NCI-H2029 (cell line): ENCODE data around the gene RPL32.
"Not testable (repeated sequence)": the region's sequence is repeated elsewhere in the genome, so short reads cannot be mapped to it uniquely, and the experiment has no call there.

Experiments
- DNase-seq: peaks from one replicate; lab custom pipeline; 2025; lab: John Stamatoyannopoulos, UW

RPL32 gene

DNA sequence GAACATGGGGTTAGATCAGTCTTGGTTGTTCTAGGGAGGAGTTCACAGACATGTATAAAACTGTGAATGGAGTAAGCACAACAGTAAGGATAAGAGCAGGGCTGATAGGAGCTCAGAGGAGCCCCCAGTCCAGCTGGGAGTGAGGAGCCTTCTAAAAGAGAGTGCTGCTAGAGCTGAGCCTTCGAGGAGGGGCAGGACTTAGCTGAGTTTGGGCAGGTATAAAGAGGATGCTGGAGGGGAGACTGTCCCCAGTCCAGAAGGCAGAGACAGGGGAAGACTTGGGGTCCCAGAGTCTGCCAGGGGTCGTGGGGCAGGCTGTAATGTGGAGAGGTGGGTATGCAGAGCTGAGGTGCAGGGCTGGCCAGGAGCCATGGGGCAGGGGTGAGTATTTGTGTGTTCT is 32.8 kb downstream of the RPL32 start:
- DNase-seq = no peak

DNA sequence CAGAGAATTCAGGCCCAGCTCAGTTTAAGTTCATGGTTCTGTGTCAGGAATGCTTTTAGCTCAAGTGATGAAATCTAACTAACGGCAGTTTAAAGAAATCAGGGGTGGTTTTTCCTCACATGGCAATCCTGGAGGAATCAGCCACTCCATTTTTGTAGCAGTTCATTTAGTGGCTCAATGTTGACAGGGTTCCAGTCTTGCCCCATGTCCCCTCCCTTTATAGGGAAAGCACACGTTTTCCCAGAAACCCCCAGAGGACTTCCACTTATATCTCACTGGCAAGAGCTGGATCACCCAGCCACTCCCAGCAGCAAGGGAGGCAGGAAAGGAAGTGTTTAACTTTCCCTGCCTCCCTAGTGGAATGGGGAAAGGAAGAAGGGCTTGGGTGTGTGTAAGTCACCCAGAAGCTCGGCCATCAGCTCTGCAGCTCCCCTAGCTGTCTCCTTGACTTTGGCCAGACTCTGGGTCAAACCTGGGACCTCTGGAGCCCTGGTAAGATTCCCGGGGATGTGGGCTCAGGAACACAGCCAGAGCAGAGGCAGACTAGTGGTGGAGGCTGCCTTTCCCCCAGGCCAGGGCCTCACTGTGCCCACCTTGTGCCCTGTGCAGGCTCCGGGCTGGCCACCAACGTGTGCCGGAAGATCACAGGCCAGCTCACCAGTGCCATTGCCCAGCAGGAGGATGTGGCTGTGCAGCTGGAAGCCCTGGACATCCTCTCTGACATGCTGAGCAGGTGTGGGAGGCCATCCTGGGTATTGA is 33.6 kb downstream of the RPL32 start:
- DNase-seq = no peak

DNA sequence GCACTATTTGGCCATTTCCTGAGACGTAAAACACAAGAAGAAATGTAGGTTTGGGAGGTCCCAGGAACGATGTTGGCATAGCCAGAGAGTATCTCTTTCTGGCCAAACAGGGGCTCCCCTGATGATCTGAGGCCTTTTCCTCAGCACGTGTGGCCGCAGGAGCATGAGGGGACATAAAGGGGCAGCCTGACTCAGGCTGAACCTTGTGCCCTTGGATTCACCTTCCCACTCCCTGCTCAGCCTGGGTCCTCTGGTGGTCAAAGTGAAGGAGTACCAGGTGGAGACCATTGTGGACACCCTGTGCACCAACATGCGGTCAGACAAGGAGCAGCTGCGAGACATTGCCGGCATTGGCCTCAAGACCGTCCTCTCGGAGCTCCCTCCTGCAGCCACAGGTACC is 34.3 kb downstream of the RPL32 start:
- DNase-seq = no peak

DNA sequence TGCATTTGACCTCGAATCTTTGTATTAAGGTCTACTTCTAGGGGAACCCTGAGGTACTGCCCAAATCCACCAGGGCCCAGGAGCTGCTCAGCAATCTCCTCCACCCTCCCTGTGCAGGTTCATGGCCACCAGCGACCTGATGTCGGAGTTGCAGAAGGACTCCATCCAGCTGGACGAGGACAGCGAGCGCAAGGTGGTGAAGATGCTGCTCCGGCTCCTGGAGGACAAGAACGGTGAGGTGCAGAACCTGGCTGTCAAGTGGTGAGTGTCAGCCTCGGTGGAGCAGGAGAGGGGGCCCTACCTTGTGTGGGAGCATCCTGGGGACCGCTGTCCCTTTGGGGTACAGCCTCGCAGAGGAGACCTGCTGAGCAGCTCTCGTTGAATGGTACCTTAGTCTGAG is 38.0 kb downstream of the RPL32 start:
- DNase-seq = no peak

DNA sequence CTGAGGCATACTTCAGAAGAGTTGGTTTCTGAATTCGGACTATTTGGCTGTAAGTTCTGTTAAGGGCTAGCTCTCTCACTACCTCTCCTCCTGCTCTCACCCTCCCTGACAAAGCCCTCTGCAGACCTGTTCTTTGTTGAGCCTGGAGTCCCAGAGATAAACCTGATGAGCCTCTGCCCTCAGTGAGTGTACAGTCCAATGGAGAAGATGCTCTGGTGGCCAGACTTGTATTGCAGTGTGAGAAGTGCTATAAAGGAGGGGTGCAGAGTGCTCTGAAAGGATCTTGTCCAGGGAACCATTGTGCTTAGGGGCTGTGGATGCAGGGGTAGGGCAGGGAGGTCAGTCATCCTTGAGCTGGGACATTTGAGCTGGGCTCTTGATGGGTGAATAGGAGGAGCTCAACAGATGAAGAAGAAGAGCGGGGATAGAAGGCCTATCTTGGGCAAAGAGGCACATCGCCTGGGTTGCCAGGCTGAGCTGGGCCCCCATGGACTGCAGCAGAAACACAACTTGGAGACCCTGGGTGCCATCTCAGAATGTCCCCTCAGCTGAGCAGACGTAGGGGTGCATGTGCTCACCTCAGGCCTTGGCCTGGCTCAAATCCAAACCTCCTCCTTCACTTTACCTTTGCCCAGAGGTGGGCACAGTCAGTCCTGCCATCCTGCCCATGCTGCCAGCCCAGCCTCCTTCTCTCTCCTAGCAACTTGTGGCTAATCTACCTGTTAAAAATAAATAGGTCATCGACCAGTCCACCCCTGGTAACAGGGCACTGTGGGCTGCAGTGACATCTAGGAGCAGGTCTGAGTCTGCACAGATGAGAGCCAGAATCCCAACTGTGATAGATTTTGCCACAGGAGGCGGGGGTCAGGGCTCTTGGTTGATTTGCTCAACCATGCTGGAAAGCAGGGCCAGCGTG is 41.6 kb downstream of the RPL32 start:
- no peak for DNase-seq

DNA sequence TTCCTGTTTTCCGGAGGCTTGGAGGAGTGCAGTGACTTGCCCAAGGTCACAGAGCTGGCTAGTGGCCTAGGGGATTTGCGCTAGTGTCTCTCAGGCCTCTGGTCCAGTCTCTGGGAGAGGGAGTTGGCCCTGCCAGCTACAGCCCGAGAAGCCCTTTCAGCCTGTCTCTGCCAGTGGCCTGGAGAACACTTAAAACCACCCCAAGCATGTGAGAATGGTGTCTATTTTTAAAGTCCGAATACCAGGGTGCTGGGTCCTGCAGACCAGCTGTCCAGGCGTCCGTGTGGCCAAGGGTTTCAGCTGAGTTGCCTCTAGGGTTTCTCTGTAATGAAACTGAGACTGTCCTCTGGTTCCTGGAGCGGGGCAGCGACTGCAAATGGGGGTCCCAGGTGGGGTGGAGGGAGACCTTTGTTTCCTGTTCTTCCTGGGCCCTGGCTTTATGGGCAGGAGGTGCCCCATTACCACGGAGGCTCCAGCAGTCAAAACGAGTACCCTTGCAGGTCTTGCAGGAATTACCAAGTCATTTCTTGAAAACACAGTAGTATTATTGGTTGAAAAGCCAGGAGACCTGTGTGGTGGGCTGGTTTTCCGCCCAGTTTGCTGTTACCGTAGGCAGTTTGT is 42.7 kb downstream of the RPL32 start:
- DNase-seq = no peak

DNA sequence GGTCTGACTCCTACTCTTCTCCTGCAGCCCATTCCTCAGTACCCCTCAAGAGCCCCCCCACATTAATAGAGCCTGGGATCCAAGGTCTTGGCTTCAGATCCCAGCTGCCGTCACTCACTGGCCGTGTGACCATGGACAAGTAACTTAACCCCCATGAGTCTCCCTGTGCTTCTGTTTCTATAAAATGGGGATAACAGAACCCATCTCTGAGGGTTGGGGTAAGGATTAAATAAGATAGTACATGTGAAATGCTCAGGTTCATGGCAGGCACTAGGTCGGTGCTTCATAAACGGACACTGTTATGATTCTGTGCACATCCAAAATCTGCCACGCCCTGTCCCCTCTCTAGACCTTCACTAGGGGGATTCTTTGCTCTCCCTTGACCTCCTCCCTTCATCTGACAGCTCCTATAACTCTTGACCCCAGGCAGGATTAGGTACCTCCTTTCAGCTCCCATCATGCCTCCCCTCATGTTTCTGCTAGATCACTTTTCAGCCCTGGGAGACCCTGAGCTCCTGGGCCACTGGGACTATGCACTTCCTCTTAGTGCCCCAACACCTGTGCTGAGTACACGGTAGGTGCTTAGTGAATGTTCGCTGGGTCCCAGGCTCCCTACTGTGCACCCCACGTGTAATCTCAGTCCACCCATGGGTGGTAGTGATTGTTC is 43.3 kb downstream of the RPL32 start:
- DNase-seq = no peak

DNA sequence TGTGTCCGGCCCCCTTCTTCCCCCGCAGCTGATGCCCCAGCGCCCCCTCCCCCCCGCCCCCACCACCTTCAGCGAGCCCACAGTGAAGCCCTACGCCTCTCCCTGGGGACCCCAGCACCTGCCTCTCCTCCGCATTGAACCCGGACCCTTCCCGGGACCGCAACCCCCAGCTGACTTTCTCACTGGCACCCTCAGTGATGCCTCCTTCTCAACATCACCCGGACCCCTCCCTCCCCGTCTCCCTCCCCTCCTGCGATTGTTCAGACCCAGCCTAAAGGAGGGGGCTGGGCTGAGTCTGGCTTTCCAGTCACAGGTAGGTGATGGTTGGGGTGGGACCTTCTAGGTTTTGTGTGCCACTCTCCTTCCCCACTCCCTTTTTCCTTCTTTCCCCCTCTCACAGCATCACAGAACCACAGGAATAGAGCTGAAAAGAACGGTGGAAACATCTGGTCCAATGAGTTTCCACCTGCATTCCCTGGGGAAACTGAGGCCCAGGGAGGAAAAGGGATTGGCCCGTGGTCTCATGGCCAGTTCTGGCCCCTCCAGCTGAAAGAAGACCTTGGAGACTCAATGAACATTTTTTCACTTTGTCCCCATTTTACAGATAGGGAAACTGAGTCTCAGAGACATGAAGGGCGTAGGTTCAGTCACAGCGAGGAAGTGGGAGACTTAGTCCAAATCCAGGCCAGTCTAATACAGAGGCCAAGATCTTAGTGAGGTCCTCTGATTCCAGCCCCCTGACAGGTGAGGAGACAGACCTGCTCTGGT is 44.1 kb downstream of the RPL32 start:
- DNase-seq = no peak

DNA sequence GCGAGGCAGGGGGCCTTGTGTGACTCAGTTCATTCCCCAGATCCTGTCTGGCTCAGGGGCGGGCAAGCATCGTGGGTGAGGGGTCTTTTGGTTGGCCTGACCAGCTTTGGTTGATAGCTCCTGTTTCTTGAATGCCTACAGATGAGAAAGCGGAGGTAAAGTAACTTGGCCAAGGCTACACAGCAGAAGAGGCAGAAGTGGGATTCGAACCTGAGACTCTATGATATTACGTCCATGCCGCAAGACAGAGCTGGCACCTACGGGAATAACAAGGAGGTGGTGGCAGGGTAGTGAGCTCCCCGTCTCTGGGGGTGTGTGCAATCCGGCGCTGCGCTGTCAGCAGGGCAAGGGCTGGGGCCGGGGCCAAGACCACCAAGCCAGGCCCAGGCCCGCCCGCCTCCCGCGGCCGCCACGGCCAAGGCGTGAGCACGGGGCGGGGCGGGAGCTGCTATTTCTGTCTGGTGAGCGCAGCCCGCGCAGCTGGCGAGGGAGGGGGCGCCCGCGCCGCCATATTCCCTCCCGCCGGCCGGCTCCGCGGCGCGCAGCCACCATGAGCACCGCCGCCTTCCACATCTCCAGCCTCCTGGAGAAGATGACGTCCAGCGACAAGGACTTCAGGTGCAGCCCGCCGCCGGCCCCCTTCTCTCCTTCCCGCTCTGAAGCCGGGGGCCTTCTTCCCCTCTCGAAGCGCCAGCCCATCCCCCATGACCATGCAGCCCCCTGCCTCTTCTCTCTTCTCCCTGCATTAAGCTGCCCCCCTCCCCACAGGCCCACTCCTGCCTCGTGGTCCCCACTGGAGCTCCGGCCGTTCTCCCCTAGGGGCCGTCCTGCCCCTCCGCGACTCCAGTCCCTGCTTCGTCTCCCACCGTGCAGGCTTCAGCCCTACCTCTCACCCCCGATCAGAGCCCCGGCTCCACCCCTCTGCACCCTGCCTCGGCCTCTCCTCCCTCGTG is 44.9 kb downstream of the RPL32 start, which contains the start of gene CAND2:
Gene CAND2 (plus strand): TSS at position 510 of the 953 bp plus-strand sequence. CDS start 41 bp downstream, at position 551.
- DNase-seq = peak; percentile 67

DNA sequence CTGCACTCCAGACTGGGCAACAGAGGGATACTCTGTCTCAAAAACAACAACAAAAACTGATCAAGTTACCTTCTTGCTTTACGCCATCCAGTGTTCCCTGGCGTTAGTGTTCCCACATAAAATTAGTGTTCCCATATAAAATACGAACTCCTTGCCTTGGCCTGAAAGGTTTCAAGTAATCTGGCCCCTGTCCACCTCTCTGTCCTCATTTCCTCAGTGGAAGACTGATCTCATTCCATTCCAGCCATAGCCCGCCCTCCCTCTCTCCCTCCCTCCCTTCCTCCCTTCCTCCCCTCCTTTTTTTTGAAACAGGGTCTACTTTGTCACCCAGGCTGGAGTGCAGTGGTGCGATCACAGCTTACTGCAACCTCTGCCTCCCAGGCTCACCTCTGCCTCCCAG is 47.7 kb downstream of the RPL32 start:
- no peak for DNase-seq

DNA sequence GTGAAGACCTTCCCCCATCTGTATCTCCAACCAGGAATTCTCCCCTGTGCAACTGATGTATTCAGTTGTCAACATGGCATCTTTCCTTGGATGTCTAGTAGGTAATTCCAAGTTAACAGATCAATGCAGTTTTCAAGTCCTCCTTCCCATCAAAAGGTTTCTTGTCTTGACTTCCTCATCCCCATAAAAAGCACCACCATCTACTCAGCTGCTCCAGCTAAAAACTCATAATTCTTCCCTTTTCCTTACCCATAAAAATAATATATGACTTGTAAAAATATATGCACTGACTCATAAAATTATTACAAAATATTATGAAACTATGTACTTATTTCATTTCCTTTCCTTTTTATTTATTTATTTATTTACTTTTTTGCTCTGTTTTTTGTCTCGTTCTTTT is 49.9 kb downstream of the RPL32 start:
- no peak for DNase-seq

DNA sequence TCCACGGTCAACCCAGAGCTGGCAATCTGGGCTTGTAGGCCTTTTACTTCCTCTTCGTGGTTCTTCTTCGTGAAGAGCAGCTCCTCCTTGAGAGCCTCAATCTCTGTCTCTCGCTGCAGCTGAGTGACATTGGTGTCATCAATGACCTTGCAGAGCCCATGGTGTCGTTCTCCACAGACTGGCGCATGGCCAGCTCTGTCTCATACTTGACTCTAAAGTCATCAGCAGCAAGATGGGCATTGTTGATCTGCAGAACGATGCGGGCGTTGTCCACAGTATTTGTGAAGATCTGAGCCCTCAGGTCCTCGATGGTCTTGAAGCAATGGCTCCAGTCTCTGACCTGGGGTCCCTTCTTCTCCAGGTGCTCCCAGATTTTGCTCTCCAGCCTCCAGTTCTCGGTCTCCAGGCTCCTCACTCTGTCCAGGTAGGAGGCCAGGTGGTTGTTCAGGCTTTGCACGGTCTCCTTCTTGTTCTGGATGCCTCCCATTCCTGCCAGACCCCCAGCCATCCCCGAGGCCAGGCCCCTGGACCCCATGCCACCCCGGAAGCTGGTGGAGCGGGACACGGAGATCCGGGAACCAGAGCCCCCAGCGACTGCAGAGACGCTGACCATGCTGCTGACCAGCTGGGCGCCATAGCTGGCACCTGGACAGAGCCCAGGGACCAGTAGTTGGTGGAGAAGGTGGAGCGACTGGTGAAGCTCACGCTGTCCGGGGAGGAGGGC is 53.2 kb downstream of the RPL32 start:
- DNase-seq = not testable (repeated sequence)

DNA sequence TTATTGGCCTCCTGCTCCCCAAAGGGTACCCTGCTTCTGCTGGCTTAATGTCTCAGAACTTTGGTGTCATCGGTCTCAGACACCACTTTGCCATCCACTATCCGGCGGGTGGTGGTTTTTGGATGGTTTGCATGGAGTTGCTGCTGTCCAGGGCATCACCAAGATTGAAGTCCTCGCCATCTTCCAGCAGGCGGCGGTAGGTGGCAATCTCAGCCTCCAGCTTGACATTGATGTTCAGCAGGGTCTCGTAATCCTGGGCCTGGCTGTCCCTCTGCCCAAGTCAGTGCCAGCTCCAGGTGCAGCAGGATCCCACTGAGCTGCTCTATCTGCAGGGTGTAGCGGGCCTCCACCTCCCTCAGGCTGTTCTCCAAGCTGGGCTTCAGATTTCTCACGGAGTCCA is 54.0 kb downstream of the RPL32 start:
- DNase-seq = not testable (repeated sequence)

DNA sequence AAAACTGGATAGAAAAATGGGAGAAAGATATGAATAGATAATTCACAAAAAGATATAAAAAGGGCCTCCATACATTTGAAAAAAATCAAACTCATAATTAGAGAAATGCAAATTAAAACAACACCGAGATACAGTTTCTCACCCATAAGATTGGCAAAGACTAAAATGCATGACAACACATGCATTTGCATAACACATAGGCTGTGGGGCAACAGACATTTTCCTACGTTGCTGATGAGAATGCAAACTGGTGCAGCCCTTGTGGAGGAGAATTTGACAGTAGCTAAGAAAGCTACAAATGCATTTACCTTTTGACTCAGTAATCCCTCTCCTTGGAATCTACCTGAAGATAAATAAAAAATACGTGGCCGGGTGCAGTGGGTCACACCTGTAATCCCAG is 56.3 kb downstream of the RPL32 start:
- no peak for DNase-seq
